ENCODE measurements around the gene FRMD4A.

- TF ChIP-seq MAX (IDR thresholded peaks at IDR 0.05; ENCODE audit: low read depth, low read length) (no peak), POLR2A (IDR thresholded peaks at IDR 0.05; ENCODE audit: extremely low read depth, insufficient read length) (no peak), MYC (IDR thresholded peaks at IDR 0.05; ENCODE audit: low read depth, low read length) (no peak)
- TF ChIP-seq, protein P1, sequence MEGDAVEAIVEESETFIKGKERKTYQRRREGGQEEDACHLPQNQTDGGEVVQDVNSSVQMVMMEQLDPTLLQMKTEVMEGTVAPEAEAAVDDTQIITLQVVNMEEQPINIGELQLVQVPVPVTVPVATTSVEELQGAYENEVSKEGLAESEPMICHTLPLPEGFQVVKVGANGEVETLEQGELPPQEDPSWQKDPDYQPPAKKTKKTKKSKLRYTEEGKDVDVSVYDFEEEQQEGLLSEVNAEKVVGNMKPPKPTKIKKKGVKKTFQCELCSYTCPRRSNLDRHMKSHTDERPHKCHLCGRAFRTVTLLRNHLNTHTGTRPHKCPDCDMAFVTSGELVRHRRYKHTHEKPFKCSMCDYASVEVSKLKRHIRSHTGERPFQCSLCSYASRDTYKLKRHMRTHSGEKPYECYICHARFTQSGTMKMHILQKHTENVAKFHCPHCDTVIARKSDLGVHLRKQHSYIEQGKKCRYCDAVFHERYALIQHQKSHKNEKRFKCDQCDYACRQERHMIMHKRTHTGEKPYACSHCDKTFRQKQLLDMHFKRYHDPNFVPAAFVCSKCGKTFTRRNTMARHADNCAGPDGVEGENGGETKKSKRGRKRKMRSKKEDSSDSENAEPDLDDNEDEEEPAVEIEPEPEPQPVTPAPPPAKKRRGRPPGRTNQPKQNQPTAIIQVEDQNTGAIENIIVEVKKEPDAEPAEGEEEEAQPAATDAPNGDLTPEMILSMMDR (IDR thresholded peaks at IDR 0.05; ENCODE audit: low read depth, low read length): no peak
Observed at GRCh38 chr10:13771992-13772391, 558.7 kb downstream of the FRMD4A start.

Measured in NB4 (cell line).